Right cardiac atrium (tissue), 5 donors: ENCODE results near the gene DCUN1D4. TPM values are rescaled to one million over a fixed set of nuclear protein-coding genes. Genes with fewer than 3 reads are reported as not detected.

Source experiments
- ATAC-seq, 2 donors: fragments of 200-7000 bp; cut with Tn5 transposase; one replicate each; pipeline versions ENCODE4 v1.8.0 to v1.9.1; 2020; ENCODE audit warnings: moderate library complexity in 2 of 2, mild to moderate bottlenecking in 1 of 2
- DNase-seq, 3 donors: peaks; one replicate each; pipeline ENCODE4 v3.0.0-alpha.2; 2020
- H3K27ac ChIP-seq: one replicate; pipeline ENCODE4 v1.5.1; 2013; ENCODE audit warnings: mild to moderate bottlenecking, low read length, control low read depth, moderate library complexity
- H3K27me3 ChIP-seq: one replicate; pipeline ENCODE4 v1.6.1; 2013; ENCODE audit not compliant: control insufficient read depth, insufficient read depth
- H3K4me1 ChIP-seq: one replicate; pipeline ENCODE4 v1.6.1; 2013; ENCODE audit warnings: low read length; ENCODE audit not compliant: control insufficient read depth, insufficient read depth
- H3K4me3 ChIP-seq: one replicate; pipeline ENCODE4 v1.5.1; 2013; ENCODE audit warnings: low read length, control low read depth
- H3K9me3 ChIP-seq: one replicate; pipeline ENCODE4 v1.6.1; 2013; ENCODE audit warnings: low read length; ENCODE audit not compliant: control insufficient read depth
- WGBS: extraction: QIAGEN DNeasy Blood & Tissue Kit; methylation state at CpG from one replicate; pipeline ENCODE4 v1.1.7; 2013; 5-methylcytosine and 5-hydroxymethylcytosine counted together
- intact Hi-C, 4 donors: fragments of 100-400 bp; cut with DNase I; formaldehyde crosslinking; loops; one replicate each; pipeline versions ENCODE4 v1.11.0 to v1.14.0; 2022 to 2023
- polyA plus RNA-seq: library from polyadenylated mRNA; stranded (reverse); fragments of 200-250 nt; gene quantifications from one replicate; pipeline ENCODE4 v1.2.3, GENCODE V29; 2013
- total RNA-seq, 4 donors: library from RNA; stranded (reverse); fragmentation: NEBNext Ultra II Directional; extraction: Animal tissue kit (Norgen Biotek cat#: 25700); gene quantifications; one replicate each; pipeline ENCODE4 v1.2.1, GENCODE V29; 2021
- donor health status: healthy with polysubstance abuse.
- donor health status: DM: no; HTN: yes; CAD: no.
- donor health status: DM: no; HTN: no; CAD: no.
- donor health status: DM: no; HTN: yes; CAD: no; lungs with severe emphysema.
- donor health status: DM: yes; HTN: yes; CAD: no.

DCUN1D4 gene
- total and polyA plus RNA-seq, 5 donors, result 15.4 to 60.6 (median 54.8) TPM

DNA sequence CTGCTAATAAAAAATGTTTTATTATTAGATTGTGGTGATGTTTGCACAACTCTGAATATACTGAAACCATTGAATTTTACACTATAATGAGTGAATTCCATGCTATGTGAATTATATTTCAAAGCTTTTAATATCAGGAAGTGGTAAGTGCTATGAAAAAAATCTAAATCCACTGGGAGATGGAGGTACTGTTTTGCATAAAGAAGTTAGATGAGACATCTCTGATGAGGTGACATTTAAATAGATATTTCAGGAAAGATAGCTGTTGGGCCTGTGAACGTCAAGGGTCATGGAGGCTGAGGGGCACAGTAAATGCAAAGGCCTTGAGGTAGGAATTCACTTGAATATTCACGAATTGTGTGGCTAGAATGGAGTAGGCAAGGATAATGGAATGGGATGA is 12.3 kb downstream of the DCUN1D4 start:
- intact Hi-C loops, result no loop called here
- Histone ChIP-seq H3K27ac (no peak overlapping the region), H3K27me3 (no peaks in the 10 kb centered on the region), H3K9me3 (no peaks in the 10 kb centered on the region), H3K4me3 (no peak overlapping the region), H3K4me1 (peaks cover 12% of the 10 kb centered on the region)
- WGBS, result 91% methylated on average over 2 of the region's 2 CpGs
- ATAC-seq (no peak), DNase-seq (no peak)

DNA sequence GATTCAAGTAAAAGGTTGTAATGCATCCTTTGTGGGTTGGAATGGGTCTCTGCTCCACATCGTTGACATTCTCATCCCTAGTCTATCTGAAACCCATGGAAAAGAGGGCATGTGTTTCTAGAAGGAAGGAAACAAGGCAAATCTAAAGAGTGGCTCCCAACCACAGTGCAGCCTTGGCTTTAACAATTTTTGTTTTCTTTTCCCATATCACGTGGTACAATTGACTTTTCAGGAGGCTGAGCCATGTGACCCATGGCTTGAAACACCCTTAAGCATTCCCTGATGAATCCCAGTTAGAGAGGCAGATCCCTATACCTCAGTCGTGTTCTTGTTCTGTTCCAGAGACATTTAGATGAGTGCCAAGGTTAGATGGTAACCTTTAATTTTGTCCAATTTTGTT is 12.8 kb downstream of the DCUN1D4 start:
- 53% methylated on average over 3 of the region's 3 CpGs for WGBS
- ATAC-seq, result no peak
- no peak overlapping the region for H3K27ac ChIP-seq

DNA sequence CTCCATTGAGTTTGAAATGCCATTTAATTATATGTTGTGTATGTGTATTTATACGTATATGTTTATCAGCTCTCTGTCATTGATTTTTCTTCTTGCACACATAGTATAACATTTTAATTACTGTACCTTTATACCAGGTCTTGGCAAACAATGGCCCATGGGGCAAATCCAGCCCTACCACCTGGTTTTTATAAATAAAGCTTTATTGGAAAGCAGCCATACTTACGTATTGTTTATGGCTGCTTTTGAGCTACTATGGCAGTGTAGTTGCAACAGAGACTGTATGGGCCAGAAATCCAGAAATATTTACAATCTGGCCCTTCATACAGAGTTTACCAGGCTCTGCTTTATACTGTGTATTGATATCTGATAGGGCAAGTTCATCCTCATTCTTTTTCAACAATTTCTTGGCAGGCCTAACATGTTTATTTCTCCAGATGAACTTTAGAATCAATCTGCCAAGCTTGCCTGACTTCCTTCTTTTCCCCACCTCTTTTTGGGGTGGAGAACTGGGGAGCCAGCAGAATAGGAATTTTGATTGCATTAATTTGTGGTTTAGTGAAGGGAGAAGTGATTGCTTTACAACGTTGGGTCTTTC is 15.8 kb downstream of the DCUN1D4 start:
- WGBS, result 60% methylated on average over 3 of the region's 3 CpGs
- DNase-seq (no peak), ATAC-seq (no peak)
- no peak overlapping the region for H3K4me3 ChIP-seq
- no peaks in the 10 kb centered on the region for H3K27me3 ChIP-seq
- no peak overlapping the region for H3K27ac ChIP-seq
- H3K9me3 ChIP-seq, result no peaks in the 10 kb centered on the region
- peaks cover 5% of the 10 kb centered on the region for H3K4me1 ChIP-seq
- intact Hi-C loops, result no loop called here

More for the DNA sequence above, 12.8 kb downstream of the DCUN1D4 start:
- DNase-seq, result no peak
- Histone ChIP-seq H3K4me1 (peaks cover 12% of the 10 kb centered on the region), H3K27me3 (no peaks in the 10 kb centered on the region), H3K9me3 (no peaks in the 10 kb centered on the region), H3K4me3 (no peak overlapping the region)
- intact Hi-C loops, result no loop called here

DNA sequence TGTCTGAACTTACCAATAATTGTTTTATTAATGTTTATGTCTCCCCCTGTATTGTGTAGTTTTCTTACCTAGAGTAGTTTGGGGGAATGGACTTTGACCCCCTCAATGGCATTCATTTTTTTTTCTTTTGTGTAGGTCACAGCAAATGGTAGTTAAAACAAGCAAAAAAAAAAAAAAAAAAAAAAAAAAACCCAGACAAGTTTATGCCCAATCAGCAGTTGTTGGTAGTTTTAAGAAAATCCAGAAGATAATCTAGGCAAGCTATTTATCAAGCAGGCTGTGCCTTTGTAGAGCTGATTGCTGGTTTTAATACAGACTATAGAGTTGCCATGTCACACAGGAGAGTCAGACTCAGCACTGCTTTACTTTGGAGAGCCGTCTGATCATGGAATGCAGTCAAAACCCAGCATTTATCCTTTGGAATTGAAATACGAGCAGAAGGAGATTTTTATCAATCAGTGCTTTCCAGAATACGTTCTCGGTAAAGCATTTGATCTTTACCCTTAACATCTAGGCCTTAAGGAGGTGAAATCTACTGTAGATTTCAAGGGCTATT is 16.6 kb downstream of the DCUN1D4 start:
- WGBS, result 59% methylated on average over 4 of the region's 4 CpGs
- no peaks in the 10 kb centered on the region for H3K9me3 ChIP-seq
- intact Hi-C loops, result no loop called here
- H3K27me3 ChIP-seq, result no peaks in the 10 kb centered on the region
- H3K27ac ChIP-seq, result no peak overlapping the region
- ATAC-seq, result no peak
- DNase-seq, result no peak
- H3K4me3 ChIP-seq, result no peak overlapping the region
- peaks cover 5% of the 10 kb centered on the region for H3K4me1 ChIP-seq

DNA sequence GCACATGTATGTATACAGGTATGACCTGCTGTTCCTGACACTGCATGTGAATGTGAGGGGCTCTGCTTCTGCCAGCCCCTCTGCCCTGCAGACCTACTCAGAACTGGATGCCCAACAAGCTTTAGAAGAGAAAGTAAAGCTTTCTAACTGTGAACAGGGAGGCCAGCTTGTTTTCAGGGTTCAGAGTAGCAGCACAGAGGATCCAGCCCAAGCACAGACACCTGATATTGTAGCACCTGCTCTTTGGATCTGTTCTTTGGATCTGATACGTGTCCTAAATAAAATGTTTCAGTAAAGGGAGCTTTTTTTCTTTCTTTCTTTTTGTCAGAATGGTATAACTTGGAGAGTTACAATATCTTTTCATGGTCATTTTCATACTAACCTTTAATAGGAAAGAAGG is 19.2 kb downstream of the DCUN1D4 start:
- no peak overlapping the region for H3K4me3 ChIP-seq
- H3K4me1 ChIP-seq, result no peaks in the 10 kb centered on the region
- H3K9me3 ChIP-seq, result no peaks in the 10 kb centered on the region
- no peaks in the 10 kb centered on the region for H3K27me3 ChIP-seq
- WGBS, result 91% methylated on average over 1 of the region's 1 CpG
- intact Hi-C loops, result no loop called here
- no peak for ATAC-seq
- DNase-seq, result no peak
- H3K27ac ChIP-seq, result no peak overlapping the region

DNA sequence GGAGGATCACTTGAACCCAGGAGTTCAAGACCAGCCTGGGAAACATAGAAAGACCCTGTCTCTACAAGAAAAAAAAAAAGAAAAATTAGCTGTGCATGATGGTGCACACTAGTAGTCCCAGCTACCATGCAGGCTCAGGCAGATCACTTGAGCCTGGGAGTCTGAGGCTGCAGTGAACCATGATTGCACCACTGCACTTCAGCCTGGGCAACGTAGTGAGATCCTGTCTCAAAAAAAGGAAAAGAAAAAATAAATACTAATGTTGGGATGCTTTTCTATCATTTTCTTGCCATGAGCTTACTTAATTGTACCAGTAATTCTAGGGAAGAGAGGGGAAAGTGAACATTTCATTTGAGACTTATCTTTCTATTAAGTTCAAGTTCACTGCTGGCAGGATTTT is 19.8 kb downstream of the DCUN1D4 start:
- no peaks in the 10 kb centered on the region for H3K27me3 ChIP-seq
- intact Hi-C loops, result no loop called here

DNA sequence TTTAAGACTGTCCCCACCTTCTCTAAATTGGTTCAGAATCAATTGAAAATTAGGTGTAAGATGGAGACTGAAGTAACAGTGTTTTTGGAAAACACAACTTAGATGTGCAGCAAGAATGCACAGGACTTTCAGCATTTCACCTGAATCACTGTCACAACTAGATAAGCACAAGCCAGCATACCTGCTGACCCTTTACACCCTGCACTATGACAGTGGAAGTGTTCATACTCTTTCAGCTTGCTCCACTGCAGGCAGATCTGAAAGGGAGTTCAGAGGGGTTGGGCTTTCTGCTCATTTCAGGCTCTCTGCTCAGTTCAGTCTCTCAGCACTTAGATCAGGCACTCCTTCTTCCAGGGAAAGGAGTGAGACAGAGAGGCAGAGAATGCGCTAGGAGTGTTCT is 22.8 kb downstream of the DCUN1D4 start:
- DNase-seq (no peak), ATAC-seq (no peak)
- 98% methylated on average over 1 of the region's 1 CpG for WGBS
- Histone ChIP-seq H3K4me1 (no peaks in the 10 kb centered on the region), H3K9me3 (no peaks in the 10 kb centered on the region), H3K27me3 (no peaks in the 10 kb centered on the region), H3K4me3 (no peak overlapping the region), H3K27ac (no peak overlapping the region)
- intact Hi-C loops, result no loop called here

More for the DNA sequence above, 19.8 kb downstream of the DCUN1D4 start:
- 94% methylated on average over 1 of the region's 1 CpG for WGBS
- Histone ChIP-seq H3K27ac (no peak overlapping the region), H3K9me3 (no peaks in the 10 kb centered on the region), H3K4me1 (no peaks in the 10 kb centered on the region), H3K4me3 (no peak overlapping the region)
- ATAC-seq, result no peak
- DNase-seq, result no peak

DNA sequence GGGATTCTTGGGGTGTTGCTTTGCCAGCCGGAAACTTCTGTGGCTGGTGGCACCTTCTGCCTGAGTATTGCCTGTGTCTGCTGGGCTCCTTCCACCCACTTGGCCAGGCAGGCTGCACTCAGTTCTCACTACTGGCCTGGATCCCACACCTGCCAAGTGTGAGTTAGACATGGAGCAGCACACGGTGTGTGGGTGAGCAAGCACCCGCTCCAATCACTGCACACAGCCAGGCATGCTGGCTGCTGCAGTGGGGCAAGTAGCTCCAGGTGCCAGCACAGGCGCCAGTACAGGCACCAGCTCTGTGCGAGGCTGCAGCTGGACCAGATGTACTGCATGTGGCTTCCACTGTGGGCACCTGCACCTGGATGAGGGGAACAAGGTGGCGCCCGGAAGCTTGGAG is 23.9 kb downstream of the DCUN1D4 start:
- intact Hi-C loops, result no loop called here
- WGBS, result 96% methylated on average over 7 of the region's 7 CpGs
- DNase-seq (no peak), ATAC-seq (no peak)
- H3K9me3 ChIP-seq, result no peaks in the 10 kb centered on the region
- H3K4me3 ChIP-seq, result no peak overlapping the region
- H3K4me1 ChIP-seq, result no peaks in the 10 kb centered on the region
- H3K27ac ChIP-seq, result no peak overlapping the region
- no peaks in the 10 kb centered on the region for H3K27me3 ChIP-seq

DNA sequence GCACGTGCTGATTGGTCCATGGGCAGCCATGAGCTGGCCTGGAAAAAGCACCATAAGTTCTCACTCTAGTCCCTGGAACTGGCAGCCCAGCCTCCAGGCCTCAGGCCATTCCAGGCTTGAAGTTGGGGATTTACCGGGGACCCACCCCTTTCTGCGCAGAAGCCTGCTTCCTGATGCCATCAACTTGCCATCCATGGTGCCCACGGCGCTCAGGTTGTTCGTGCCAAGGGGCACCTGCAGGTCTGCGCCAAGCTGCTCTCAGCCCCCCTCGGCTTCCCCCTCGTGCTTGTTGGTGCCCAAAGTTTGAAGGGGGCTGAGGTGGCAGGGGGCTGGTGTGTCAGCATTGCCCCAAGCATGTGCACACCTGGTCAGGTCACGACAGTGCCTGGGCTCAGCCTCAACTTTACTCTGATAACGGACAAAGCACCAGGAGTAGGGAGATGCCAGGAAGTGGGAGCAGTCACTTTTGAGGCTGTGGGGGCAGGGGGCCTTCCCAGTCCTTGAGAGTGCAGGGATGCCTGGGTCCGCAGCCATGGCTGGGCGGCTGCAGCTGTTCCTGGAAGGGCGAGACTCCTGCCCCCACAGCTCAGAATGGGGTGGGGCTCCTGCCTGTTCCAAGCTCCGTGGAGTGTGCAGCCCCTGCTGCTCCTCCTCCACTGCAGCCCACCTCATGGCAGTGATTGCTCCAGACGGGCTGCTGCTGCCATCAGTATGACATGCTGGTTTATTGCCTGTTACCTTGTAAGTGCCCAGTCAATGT is 24.9 kb downstream of the DCUN1D4 start:
- Histone ChIP-seq H3K4me1 (no peaks in the 10 kb centered on the region), H3K9me3 (no peaks in the 10 kb centered on the region), H3K27me3 (no peaks in the 10 kb centered on the region), H3K4me3 (no peak overlapping the region), H3K27ac (no peak overlapping the region)
- ATAC-seq, result no peak
- WGBS, result 95% methylated on average over 16 of the region's 16 CpGs
- intact Hi-C loops, result no loop called here
- no peak for DNase-seq

DNA sequence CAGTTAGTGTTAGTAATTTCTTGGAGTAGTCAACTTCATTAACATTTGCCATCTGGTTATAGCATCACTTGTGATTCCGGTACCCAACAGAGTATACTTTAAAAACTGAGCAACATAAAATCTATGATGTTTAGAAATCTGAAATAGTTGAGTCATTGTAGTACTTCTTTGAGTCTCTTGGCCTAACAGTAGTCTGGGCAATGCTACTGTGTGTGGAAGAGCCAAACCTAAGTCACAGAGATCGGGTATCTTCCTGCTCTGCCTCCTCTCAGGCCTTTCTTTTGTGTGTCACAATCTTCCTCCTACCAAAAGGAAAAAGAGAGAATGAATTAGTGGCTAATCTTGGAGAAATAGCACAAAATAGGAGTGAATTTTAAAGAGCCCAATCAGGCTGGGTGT is 25.5 kb downstream of the DCUN1D4 start:
- H3K4me1 ChIP-seq, result no peaks in the 10 kb centered on the region
- ATAC-seq (no peak), DNase-seq (no peak)
- 98% methylated on average over 2 of the region's 2 CpGs for WGBS
- no peak overlapping the region for H3K27ac ChIP-seq
- H3K27me3 ChIP-seq, result no peaks in the 10 kb centered on the region
- no peaks in the 10 kb centered on the region for H3K9me3 ChIP-seq
- intact Hi-C loops, result no loop called here
- no peak overlapping the region for H3K4me3 ChIP-seq

DNA sequence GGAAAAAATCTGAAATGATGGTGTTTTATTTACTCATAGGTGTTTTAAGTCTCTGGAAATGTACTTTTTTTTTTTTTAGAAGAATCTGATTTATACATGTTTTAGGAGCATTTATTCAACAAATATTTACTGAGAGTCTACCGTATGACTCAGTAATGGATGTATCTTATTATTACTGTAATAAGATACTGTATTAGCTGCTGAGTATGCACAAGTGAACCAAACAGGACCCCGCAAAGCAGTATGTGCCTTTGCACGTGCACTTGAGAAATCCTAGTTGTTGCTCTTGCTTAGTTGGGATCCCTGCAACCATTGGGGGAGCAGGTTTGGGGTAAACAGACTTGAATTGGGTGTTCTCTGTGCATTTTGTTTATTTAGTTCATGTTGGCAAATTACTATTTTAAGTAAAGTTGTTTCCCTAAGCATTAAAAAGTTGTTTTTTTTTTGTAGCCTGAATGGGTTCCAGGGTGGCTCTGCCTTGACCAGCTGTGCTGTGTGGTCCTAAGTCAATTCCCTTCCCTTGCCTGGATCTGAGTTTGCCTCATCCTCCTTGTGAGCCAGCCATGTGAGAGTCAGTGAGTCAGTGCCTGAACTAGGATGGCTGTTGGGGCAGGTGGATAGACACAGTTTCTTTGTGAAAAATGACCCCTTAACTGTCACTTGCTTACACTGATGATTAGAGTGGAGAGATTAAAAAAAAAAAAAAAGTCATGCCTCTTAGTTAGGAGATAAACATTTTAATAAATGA is 27.7 kb downstream of the DCUN1D4 start:
- H3K4me3 ChIP-seq, result no peak overlapping the region
- no peaks in the 10 kb centered on the region for H3K9me3 ChIP-seq
- H3K27me3 ChIP-seq, result no peaks in the 10 kb centered on the region
- H3K27ac ChIP-seq, result no peak overlapping the region
- DNase-seq, result no peak
- no peak for ATAC-seq
- intact Hi-C loops, result no loop called here
- 91% methylated on average over 3 of the region's 3 CpGs for WGBS
- no peaks in the 10 kb centered on the region for H3K4me1 ChIP-seq
